ENCODE results near the gene AGPAT4. TPM values are rescaled to one million over a fixed set of nuclear protein-coding genes. Genes with fewer than 3 reads are reported as not detected.

The AGPAT4 gene
- total and polyA plus RNA-seq, 2 donors (not counting 3 experiments of a cell fraction or from before 2014, with no cell fraction given), result 10.2 to 15.2 TPM

GRCh38 chr6:161132384-161132783 lies 141.5 kb downstream of the AGPAT4 start:
- Histone ChIP-seq H3K27me3 (ENCODE audit: control insufficient read depth in 2 of 2, insufficient read depth in 2 of 2, low read length in 2 of 2) (no peaks in the 10 kb centered on the region), H3K9me1 (replicated peaks; ENCODE audit: control insufficient read depth, extremely low read depth, insufficient read depth, low read length) (no peaks in the 10 kb centered on the region), H3K27ac (ENCODE audit: insufficient read depth, low read depth, low read length) (no peak overlapping the region), H3K4me3 (replicated peaks in 1 of 3; ENCODE audit: insufficient read depth in 1 of 3, low read depth in 1 of 3, low read length in 3 of 3) (no peak overlapping the region), H3K36me3 (ENCODE audit: control insufficient read depth in 2 of 2, extremely low read depth in 1 of 2, insufficient read depth in 2 of 2, low read length in 2 of 2) (peaks cover 0 to 3% of the 10 kb centered on the region in 2 experiments), H3K79me2 (ENCODE audit: control insufficient read depth, insufficient read depth, low read length) (no peaks in the 10 kb centered on the region), H3K9ac (replicated peaks; ENCODE audit: extremely low read depth, insufficient read depth, low read length) (no peak overlapping the region), H2AFZ (ENCODE audit: low read depth, low read length) (no peak overlapping the region), H3K9me3 (replicated peaks; ENCODE audit: control insufficient read depth, insufficient read depth, low read length) (no peaks in the 10 kb centered on the region), H4K20me1 (replicated peaks; ENCODE audit: control insufficient read depth, extremely low read depth, insufficient read depth, low read length) (no peaks in the 10 kb centered on the region), H3K4me1 (ENCODE audit: control insufficient read depth, extremely low read depth, insufficient read depth, low read length) (no peaks in the 10 kb centered on the region), H3K4me2 (ENCODE audit: insufficient read depth, low read length) (no peak overlapping the region)
- POLR2A ChIA-PET, result no interaction called here
- BruUV-seq (replicated peaks), result no TSS peak
- TF ChIP-seq GATA2 (IDR thresholded peaks at IDR 0.05; ENCODE audit: insufficient read depth, insufficient read length, low read depth, low read length) (no peak), JUN (IDR thresholded peaks at IDR 0.05; ENCODE audit: borderline replicate concordance, insufficient read depth, insufficient read length, low read depth) (no peak), MAX (IDR thresholded peaks at IDR 0.05; ENCODE audit: insufficient read depth, insufficient read length) (no peak), FOS (IDR thresholded peaks at IDR 0.05; ENCODE audit: borderline replicate concordance, insufficient read depth, low read length) (no peak), POLR2AphosphoS5 (IDR thresholded peaks at IDR 0.05; ENCODE audit: insufficient read depth, low read depth, low read length) (no peak), POLR2A (IDR thresholded peaks at IDR 0.05; ENCODE audit: low read depth, low read length) (no peak), MYC (IDR thresholded peaks at IDR 0.05; ENCODE audit: low read depth, low read length) (no peak), EZH2 (IDR thresholded peaks at IDR 0.05; ENCODE audit: borderline replicate concordance, low read depth, low read length, severe bottlenecking) (no peak)
- TF ChIP-seq, protein P1, sequence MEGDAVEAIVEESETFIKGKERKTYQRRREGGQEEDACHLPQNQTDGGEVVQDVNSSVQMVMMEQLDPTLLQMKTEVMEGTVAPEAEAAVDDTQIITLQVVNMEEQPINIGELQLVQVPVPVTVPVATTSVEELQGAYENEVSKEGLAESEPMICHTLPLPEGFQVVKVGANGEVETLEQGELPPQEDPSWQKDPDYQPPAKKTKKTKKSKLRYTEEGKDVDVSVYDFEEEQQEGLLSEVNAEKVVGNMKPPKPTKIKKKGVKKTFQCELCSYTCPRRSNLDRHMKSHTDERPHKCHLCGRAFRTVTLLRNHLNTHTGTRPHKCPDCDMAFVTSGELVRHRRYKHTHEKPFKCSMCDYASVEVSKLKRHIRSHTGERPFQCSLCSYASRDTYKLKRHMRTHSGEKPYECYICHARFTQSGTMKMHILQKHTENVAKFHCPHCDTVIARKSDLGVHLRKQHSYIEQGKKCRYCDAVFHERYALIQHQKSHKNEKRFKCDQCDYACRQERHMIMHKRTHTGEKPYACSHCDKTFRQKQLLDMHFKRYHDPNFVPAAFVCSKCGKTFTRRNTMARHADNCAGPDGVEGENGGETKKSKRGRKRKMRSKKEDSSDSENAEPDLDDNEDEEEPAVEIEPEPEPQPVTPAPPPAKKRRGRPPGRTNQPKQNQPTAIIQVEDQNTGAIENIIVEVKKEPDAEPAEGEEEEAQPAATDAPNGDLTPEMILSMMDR (IDR thresholded peaks at IDR 0.05; ENCODE audit: extremely low read depth in 1 of 2, insufficient read depth in 1 of 2, low read depth in 1 of 2, low read length in 2 of 2), result no peak
- CTCF ChIA-PET, result no interaction called here
- dilution Hi-C loops (cut with MboI; ENCODE audit: extremely low pct_ligation_motif_present, low sequenced_read_pairs) (no loop called here), intact Hi-C loops (cut with micrococcal nuclease) (loop anchor here (5.0 kb wide), 1 partner anchor 140 kb away; the partner anchor contains the start of gene AGPAT4)
- no peak for FAIRE-seq
- DNase-seq (ENCODE audit: low read depth, low spot score), result no peak
